Loucy (cell line): ENCODE data around the gene TAF12.

Experiments used
- CTCF ChIP-seq: fragments of 200-600 bp; sonication (generic); conservative IDR thresholded peaks from 2 replicates; pipeline ENCODE4 v1.5.1; 2014; ENCODE audit warnings: mild to moderate bottlenecking, antibody characterized with exemption, low read length
- EZH2phosphoT487 ChIP-seq: fragments of 200-600 bp; IDR thresholded peaks from 2 replicates; pipeline ENCODE4 v1.6.1; 2018; ENCODE audit warnings: antibody characterized with exemption, mild to moderate bottlenecking, moderate library complexity, borderline replicate concordance

DNA sequence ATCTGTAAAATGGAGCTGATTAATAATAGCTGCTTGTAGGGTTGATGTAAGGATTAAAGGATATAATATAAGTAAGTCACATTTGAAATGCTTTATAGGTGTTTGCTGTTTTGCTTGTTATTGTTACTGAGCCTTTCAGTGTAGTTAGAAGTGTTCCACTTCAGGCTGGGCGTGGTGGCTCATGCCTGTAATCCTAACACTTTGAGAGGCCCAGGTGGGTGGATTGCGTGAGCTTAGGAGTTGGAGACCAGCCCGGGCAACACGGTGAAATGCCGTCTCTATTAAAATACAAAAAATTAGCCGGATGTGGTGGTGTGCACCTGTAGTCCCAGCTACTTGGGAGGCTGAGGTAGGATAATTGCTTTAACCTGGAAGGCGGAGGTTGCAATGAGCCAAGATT, 77.8 kb downstream of the TAF12 start:
- TF ChIP-seq CTCF = no peak
- TF ChIP-seq EZH2phosphoT487 = no peak
